HepG2 (cell line): ENCODE measurements around the gene SPHK1. TPM values are rescaled to one million over a fixed set of nuclear protein-coding genes. Genes with fewer than 3 reads are reported as not detected.

Experiments
- CCAR2 ChIP-seq: fragments of 200-400 bp; formaldehyde crosslinking; optimal IDR thresholded peaks from 2 replicates; pipeline ENCODE3; 2018; ENCODE audit warnings: low read depth, mild to moderate bottlenecking, low read length, moderate library complexity
- EEA1 ChIP-seq: sonication (generic); formaldehyde crosslinking; IDR thresholded peaks from 2 replicates; pipeline ENCODE4 v1.5.1; 2020; ENCODE audit warnings: mild to moderate bottlenecking, missing genetic modification reagents, borderline replicate concordance
- ESRRA ChIP-seq: sonication (generic); formaldehyde crosslinking; IDR thresholded peaks from 2 replicates; pipeline ENCODE4 v1.5.1; 2020; ENCODE audit warnings: mild to moderate bottlenecking, low read depth, missing genetic modification reagents
- FLYWCH1 ChIP-seq: sonication (generic); formaldehyde crosslinking; IDR thresholded peaks from 2 replicates; pipeline ENCODE4 v1.8.1; 2023; ENCODE audit warnings: mild to moderate bottlenecking, missing genetic modification reagents
- FOXO4 ChIP-seq: sonication (generic); formaldehyde crosslinking; conservative IDR thresholded peaks from 2 replicates; pipeline ENCODE4 v1.8.1; 2023; ENCODE audit warnings: missing genetic modification reagents
- NFIB ChIP-seq: sonication (generic); formaldehyde crosslinking; IDR thresholded peaks from 2 replicates; pipeline ENCODE4 v1.9.0; 2021; ENCODE audit warnings: missing genetic modification reagents, mild to moderate bottlenecking, borderline replicate concordance
- PATZ1 ChIP-seq: sonication (generic); formaldehyde crosslinking; IDR thresholded peaks from 2 replicates; pipeline ENCODE4 v1.4.0; 2020; ENCODE audit warnings: missing genetic modification reagents
- RBM39 ChIP-seq: fragments of 200-400 bp; formaldehyde crosslinking; IDR thresholded peaks from one replicate; pipeline ENCODE4 v1.6.1; 2018; ENCODE audit warnings: antibody characterized with exemption, mild to moderate bottlenecking, low read depth, low read length; ENCODE audit not compliant: poor library complexity, severe bottlenecking
- REXO4 ChIP-seq: sonication (generic); formaldehyde crosslinking; IDR thresholded peaks from 2 replicates; pipeline ENCODE4 v1.8.0; 2022; ENCODE audit warnings: missing genetic modification reagents, mild to moderate bottlenecking, borderline replicate concordance
- STAT6 ChIP-seq: sonication (generic); formaldehyde crosslinking; IDR thresholded peaks from 2 replicates; pipeline ENCODE4 v1.4.0; 2020; ENCODE audit warnings: missing genetic modification reagents, mild to moderate bottlenecking, borderline replicate concordance
- U2AF1 ChIP-seq: fragments of 200-400 bp; formaldehyde crosslinking; optimal IDR thresholded peaks from 2 replicates; pipeline ENCODE3; 2017; ENCODE audit warnings: mild to moderate bottlenecking, low read depth, low read length
- USF2 ChIP-seq, 2 experiments: sonication (generic) in 1 of 2; formaldehyde crosslinking in 1 of 2; IDR thresholded peaks; 2 replicates each; pipeline versions ENCODE4 v1.5.1 to v1.6.1; 2011 to 2020; ENCODE audit warnings: borderline replicate concordance in 1 of 2, low read depth in 1 of 2, low read length in 1 of 2, mild to moderate bottlenecking in 1 of 2, missing genetic modification reagents in 1 of 2, moderate library complexity in 1 of 2
- ZBTB43 ChIP-seq: sonication (generic); formaldehyde crosslinking; conservative IDR thresholded peaks from 2 replicates; pipeline ENCODE4 v1.4.0; 2020; ENCODE audit warnings: missing genetic modification reagents
- ZC3H4 ChIP-seq: sonication (generic); formaldehyde crosslinking; IDR thresholded peaks from 2 replicates; pipeline ENCODE4 v1.4.0; 2020; ENCODE audit warnings: missing genetic modification reagents, borderline replicate concordance
- ZFAT ChIP-seq: sonication (generic); formaldehyde crosslinking; conservative IDR thresholded peaks from 2 replicates; pipeline ENCODE4 v1.8.1; 2023; ENCODE audit warnings: missing genetic modification reagents, inconsistent platforms
- ZNF446 ChIP-seq: sonication (generic); formaldehyde crosslinking; IDR thresholded peaks from 2 replicates; pipeline ENCODE4 v1.5.0; 2020; ENCODE audit warnings: mild to moderate bottlenecking, missing genetic modification reagents
- ZNF816 ChIP-seq: sonication (generic); formaldehyde crosslinking; IDR thresholded peaks from 2 replicates; pipeline ENCODE4 v1.8.0; 2022; ENCODE audit warnings: missing genetic modification reagents, mild to moderate bottlenecking, borderline replicate concordance
- polyA plus RNA-seq, 8 experiments: library from polyadenylated mRNA; depleted of rRNA in 3 of 8; stranded (reverse) in 7 of 8; unstranded in 1 of 8; fragments of >200 nt; fragmentation: Illumina TruSeq in 4 of 8; extraction: Trizol in 4 of 8; gene quantifications; 2 replicates each; pipeline versions ENCODE4 v1.2.1 to v1.2.3, GENCODE V29; 2011 to 2016; ENCODE audit warnings: low read depth in 4 of 8, missing spikeins in 1 of 8, mixed read lengths in 1 of 8; ENCODE audit not compliant: insufficient read depth in 1 of 8
- total RNA-seq, 5 experiments: library from RNA; depleted of rRNA; stranded (reverse); fragments of >200 nt; fragmentation: Illumina TruSeq; extraction: Trizol; gene quantifications; 2 replicates each; pipeline ENCODE4 v1.2.3, GENCODE V29; 2016; ENCODE audit warnings: low read depth in 1 of 5

SPHK1 gene
- total and polyA plus RNA-seq, 2 of the 13 experiments (the other 11 are each of a cell fraction or from before 2014, with no cell fraction given): 129 to 160 TPM

GRCh38 chr17:76376318-76377133 is 7.9 kb upstream of the SPHK1 start (continued):
- TF ChIP-seq CCAR2 (no peak), NFIB (CRISPR knock-in tag) (no peak), FLYWCH1 (CRISPR knock-in tag) (no peak), U2AF1 (peak; percentile 16), ZNF446 (CRISPR knock-in tag) (no peak), REXO4 (CRISPR knock-in tag) (no peak), ZNF816 (no peak), RBM39 (no peak), ESRRA (CRISPR knock-in tag) (peak; percentile 78), ZFAT (CRISPR knock-in tag) (no peak), USF2 (IDR thresholded peaks at IDR 0.05; ENCODE audit: low read depth, low read length) (no peak), USF2 (CRISPR knock-in tag; IDR thresholded peaks at IDR 0.05; ENCODE audit: borderline replicate concordance) (no peak), EEA1 (CRISPR knock-in tag) (peak; percentile 88; the same call in 1 of the 2 replicates), FOXO4 (CRISPR knock-in tag) (no peak), ZC3H4 (CRISPR knock-in tag) (no peak; the same call in 1 of the 2 replicates), STAT6 (CRISPR knock-in tag) (peak; percentile 32), ZBTB43 (CRISPR knock-in tag) (peak; percentile 100), PATZ1 (CRISPR knock-in tag) (peak; percentile 95)
